Measurements from ENCODE around the gene CUL9.

Gene CUL9

GRCh38 chr6:43193929-43194328, 11.9 kb downstream of the CUL9 start:
- no peak for DNase-seq (ENCODE audit: low read depth in 2 of 3, low spot score in 2 of 3)

GRCh38 chr6:43196337-43196736, 14.3 kb downstream of the CUL9 start:
- DNase-seq (ENCODE audit: low read depth in 2 of 3, low spot score in 2 of 3): no peak

- DNase-seq (ENCODE audit: low read depth in 2 of 3, low spot score in 2 of 3): no peak
These were observed 17.9 kb downstream of the CUL9 start for GRCh38 chr6:43199912-43200311.

- no peak for DNase-seq (ENCODE audit: low read depth in 2 of 3, low spot score in 2 of 3)
These were observed 18.5 kb downstream of the CUL9 start for GRCh38 chr6:43200541-43200940.

- no peak for DNase-seq (ENCODE audit: low read depth in 2 of 3, low spot score in 2 of 3)
These were observed 20.5 kb downstream of the CUL9 start for GRCh38 chr6:43202451-43202850.

- no peak for DNase-seq (ENCODE audit: low read depth in 2 of 3, low spot score in 2 of 3)
These were observed 21.2 kb downstream of the CUL9 start for GRCh38 chr6:43203029-43203717.

- no peak for DNase-seq (ENCODE audit: low read depth in 2 of 3, low spot score in 2 of 3)
These were observed 21.7 kb downstream of the CUL9 start for GRCh38 chr6:43203718-43204095.

- no peak for DNase-seq (ENCODE audit: low read depth in 2 of 3, low spot score in 2 of 3)
These were observed 22.5 kb downstream of the CUL9 start for GRCh38 chr6:43204271-43205105.

- DNase-seq (ENCODE audit: low read depth in 2 of 3, low spot score in 2 of 3): no peak
These were observed 23.9 kb downstream of the CUL9 start for GRCh38 chr6:43205849-43206248.

GRCh38 chr6:43207286-43207685, 25.3 kb downstream of the CUL9 start:
- DNase-seq (ENCODE audit: low read depth in 2 of 3, low spot score in 2 of 3): no peak

- no peak for DNase-seq (ENCODE audit: low read depth in 2 of 3, low spot score in 2 of 3)
These were observed 30.0 kb downstream of the CUL9 start for GRCh38 chr6:43211955-43212354.

- no peak for DNase-seq (ENCODE audit: low read depth in 2 of 3, low spot score in 2 of 3)
These were observed 31.4 kb downstream of the CUL9 start for GRCh38 chr6:43213431-43213830.

GRCh38 chr6:43215066-43215465, 33.1 kb downstream of the CUL9 start:
- no peak for DNase-seq (ENCODE audit: low read depth in 2 of 3, low spot score in 2 of 3)

GRCh38 chr6:43216200-43216599, 34.2 kb downstream of the CUL9 start:
- no peak for DNase-seq (ENCODE audit: low read depth in 2 of 3, low spot score in 2 of 3)

GRCh38 chr6:43217351-43217750, 35.4 kb downstream of the CUL9 start:
- no peak for DNase-seq (ENCODE audit: low read depth in 2 of 3, low spot score in 2 of 3)

- DNase-seq (ENCODE audit: low read depth in 2 of 3, low spot score in 2 of 3): no peak
These were observed 37.1 kb downstream of the CUL9 start for GRCh38 chr6:43219119-43219518.

GRCh38 chr6:43219814-43220213, 37.8 kb downstream of the CUL9 start:
- no peak for DNase-seq (ENCODE audit: low read depth in 2 of 3, low spot score in 2 of 3)

GRCh38 chr6:43220439-43220951, 38.5 kb downstream of the CUL9 start:
- no peak for DNase-seq (ENCODE audit: low read depth in 2 of 3, low spot score in 2 of 3)

GRCh38 chr6:43221046-43221972, 39.3 kb downstream of the CUL9 start:
- no peak for DNase-seq (ENCODE audit: low read depth in 2 of 3, low spot score in 2 of 3)

- no peak for DNase-seq (ENCODE audit: low read depth in 2 of 3, low spot score in 2 of 3)
These were observed 40.5 kb downstream of the CUL9 start for GRCh38 chr6:43222418-43223059.

- no peak for DNase-seq (ENCODE audit: low read depth in 2 of 3, low spot score in 2 of 3)
These were observed 41.2 kb downstream of the CUL9 start for GRCh38 chr6:43223175-43223574.
